NCI-H1436 (cell line): ENCODE measurements around the gene LGALS12.

Experiments
- DNase-seq: peaks from one replicate; lab custom pipeline; 2025; lab: John Stamatoyannopoulos, UW

The LGALS12 gene

GRCh38 chr11:63560506-63561180 lies 54.8 kb downstream of the LGALS12 start:
- DNase-seq, result no peak

GRCh38 chr11:63563201-63564055 lies 57.5 kb downstream of the LGALS12 start, which contains the start of gene PLAAT2:
PLAAT2 (minus strand) TSS chr11:63563379; CDS start chr11:63563324, 55 bp downstream.
- DNase-seq, result no peak

- no peak for DNase-seq
Measured at GRCh38 chr11:63564056-63564774, 58.3 kb downstream of the LGALS12 start.

GRCh38 chr11:63564784-63565350 lies 59.0 kb downstream of the LGALS12 start:
- DNase-seq, result no peak
